ENCODE data around the gene CACNA2D4.

DNA sequence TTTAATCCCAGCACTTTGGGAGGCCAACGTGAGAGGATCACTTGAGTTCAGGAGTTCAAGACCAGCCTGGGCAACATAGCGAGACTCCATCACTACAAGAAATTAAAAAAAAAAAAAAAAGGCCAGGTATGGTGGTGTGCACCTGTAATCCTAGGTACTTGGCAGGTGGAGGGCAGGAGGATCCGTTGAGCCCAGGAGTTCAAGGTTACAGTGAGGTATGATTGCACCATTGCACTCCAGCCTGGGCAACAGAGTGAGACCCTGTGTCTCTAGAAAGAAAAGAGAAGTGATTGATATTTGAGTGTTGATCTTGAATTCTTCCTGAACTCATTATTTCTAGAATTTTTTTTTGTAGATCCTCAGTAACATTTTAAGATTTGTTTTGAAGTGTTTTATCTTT is 168.2 kb downstream of the CACNA2D4 start:
- no peak for TF ChIP-seq POLR2A (IDR thresholded peaks at IDR 0.05)
- TF ChIP-seq, protein P1, sequence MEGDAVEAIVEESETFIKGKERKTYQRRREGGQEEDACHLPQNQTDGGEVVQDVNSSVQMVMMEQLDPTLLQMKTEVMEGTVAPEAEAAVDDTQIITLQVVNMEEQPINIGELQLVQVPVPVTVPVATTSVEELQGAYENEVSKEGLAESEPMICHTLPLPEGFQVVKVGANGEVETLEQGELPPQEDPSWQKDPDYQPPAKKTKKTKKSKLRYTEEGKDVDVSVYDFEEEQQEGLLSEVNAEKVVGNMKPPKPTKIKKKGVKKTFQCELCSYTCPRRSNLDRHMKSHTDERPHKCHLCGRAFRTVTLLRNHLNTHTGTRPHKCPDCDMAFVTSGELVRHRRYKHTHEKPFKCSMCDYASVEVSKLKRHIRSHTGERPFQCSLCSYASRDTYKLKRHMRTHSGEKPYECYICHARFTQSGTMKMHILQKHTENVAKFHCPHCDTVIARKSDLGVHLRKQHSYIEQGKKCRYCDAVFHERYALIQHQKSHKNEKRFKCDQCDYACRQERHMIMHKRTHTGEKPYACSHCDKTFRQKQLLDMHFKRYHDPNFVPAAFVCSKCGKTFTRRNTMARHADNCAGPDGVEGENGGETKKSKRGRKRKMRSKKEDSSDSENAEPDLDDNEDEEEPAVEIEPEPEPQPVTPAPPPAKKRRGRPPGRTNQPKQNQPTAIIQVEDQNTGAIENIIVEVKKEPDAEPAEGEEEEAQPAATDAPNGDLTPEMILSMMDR (IDR thresholded peaks at IDR 0.05) = no peak
